ENCODE measurements around the gene CIDEC. TPM values are rescaled to one million over a fixed set of nuclear protein-coding genes. Genes with fewer than 3 reads are reported as not detected.
"Not testable (repeated sequence)": the region's sequence is repeated elsewhere in the genome, so short reads cannot be mapped to it uniquely, and the experiment has no call there.

The CIDEC gene
- total RNA-seq, 2 experiments from 2014 or later = not detected

GRCh38 chr3:9875448-9875847 lies 4.6 kb downstream of the CIDEC start:
- H3K27ac Mint-ChIP-seq = no peak overlapping the region
- Histone ChIP-seq H3K36me3 (ENCODE audit: insufficient read depth, low read length) (no peaks in the 10 kb centered on the region), H3K4me3 (ENCODE audit: low read length) (no peak overlapping the region), H3K9me3 (ENCODE audit: control insufficient read depth in 1 of 2, insufficient read depth in 1 of 2, low read length in 2 of 2) (no peaks in the 10 kb centered on the region), H3K4me1 (ENCODE audit: insufficient read depth, low read length) (no peaks in the 10 kb centered on the region), H3K27ac (ENCODE audit: low read depth in 1 of 2, low read length in 2 of 2) (no peak overlapping the region), H3K27me3 (ENCODE audit: control insufficient read depth in 1 of 2, insufficient read depth in 2 of 2, low read length in 2 of 2) (no peaks in the 10 kb centered on the region)
- ChIA-PET POLR2A (no interaction called here), CTCF (no interaction called here)
- intact Hi-C loops (cut with DNase I, micrococcal nuclease) = no loop called here
- no peaks in the 10 kb centered on the region for H3K27me3 Mint-ChIP-seq
- no peak for DNase-seq
- no peaks in the 10 kb centered on the region for H3K9me3 Mint-ChIP-seq
- H3K4me3 Mint-ChIP-seq = no peak overlapping the region
- no peaks in the 10 kb centered on the region for H3K4me1 Mint-ChIP-seq (ENCODE audit: low read depth)
- no peak for TF ChIP-seq CTCF (IDR thresholded peaks at IDR 0.05)
- H3K36me3 Mint-ChIP-seq (ENCODE audit: low read depth) = no peaks in the 10 kb centered on the region
- ATAC-seq (ENCODE audit: poor library complexity) = no peak

- H3K36me3 Mint-ChIP-seq (ENCODE audit: low read depth); H3K27ac ChIP-seq (ENCODE audit: low read depth in 1 of 2, low read length in 2 of 2); H3K27me3 Mint-ChIP-seq; H3K4me3 Mint-ChIP-seq; H3K27ac Mint-ChIP-seq; ATAC-seq (ENCODE audit: poor library complexity); H3K27me3 ChIP-seq (ENCODE audit: control insufficient read depth in 1 of 2, insufficient read depth in 2 of 2, low read length in 2 of 2); H3K4me1 Mint-ChIP-seq (ENCODE audit: low read depth); H3K9me3 Mint-ChIP-seq; POLR2A ChIA-PET; H3K9me3 ChIP-seq (ENCODE audit: control insufficient read depth in 1 of 2, insufficient read depth in 1 of 2, low read length in 2 of 2); intact Hi-C loops (cut with DNase I, micrococcal nuclease); H3K4me3 ChIP-seq (ENCODE audit: low read length); H3K4me1 ChIP-seq (ENCODE audit: insufficient read depth, low read length); CTCF ChIA-PET; H3K36me3 ChIP-seq (ENCODE audit: insufficient read depth, low read length); DNase-seq: not testable (repeated sequence)
Measured at GRCh38 chr3:9872067-9872466, 8.0 kb downstream of the CIDEC start.

- ChIA-PET POLR2A (no interaction called here), CTCF (no interaction called here)
- H3K27ac Mint-ChIP-seq = no peak overlapping the region
- H3K4me3 ChIP-seq (ENCODE audit: low read length) = no peak overlapping the region
- H3K4me3 Mint-ChIP-seq = no peak overlapping the region
- no peaks in the 10 kb centered on the region for H3K4me1 ChIP-seq (ENCODE audit: insufficient read depth, low read length)
- H3K9me3 Mint-ChIP-seq = no peaks in the 10 kb centered on the region
- H3K27me3 ChIP-seq (ENCODE audit: control insufficient read depth in 1 of 2, insufficient read depth in 2 of 2, low read length in 2 of 2) = no peaks in the 10 kb centered on the region
- no peaks in the 10 kb centered on the region for H3K36me3 ChIP-seq (ENCODE audit: insufficient read depth, low read length)
- intact Hi-C loops (cut with DNase I, micrococcal nuclease) = no loop called here
- ATAC-seq (ENCODE audit: poor library complexity) = no peak
- no peaks in the 10 kb centered on the region for H3K36me3 Mint-ChIP-seq (ENCODE audit: low read depth)
- no peak for DNase-seq
- no peaks in the 10 kb centered on the region for H3K9me3 ChIP-seq (ENCODE audit: control insufficient read depth in 1 of 2, insufficient read depth in 1 of 2, low read length in 2 of 2)
- H3K27ac ChIP-seq (ENCODE audit: low read depth in 1 of 2, low read length in 2 of 2) = no peak overlapping the region
- TF ChIP-seq CTCF (IDR thresholded peaks at IDR 0.05) = no peak
- no peaks in the 10 kb centered on the region for H3K27me3 Mint-ChIP-seq
- no peaks in the 10 kb centered on the region for H3K4me1 Mint-ChIP-seq (ENCODE audit: low read depth)
Measured at GRCh38 chr3:9870978-9871377, 9.1 kb downstream of the CIDEC start.

GRCh38 chr3:9869955-9870354 lies 10.1 kb downstream of the CIDEC start:
- Histone ChIP-seq H3K4me1 (ENCODE audit: insufficient read depth, low read length) (no peaks in the 10 kb centered on the region), H3K9me3 (ENCODE audit: control insufficient read depth in 1 of 2, insufficient read depth in 1 of 2, low read length in 2 of 2) (no peaks in the 10 kb centered on the region), H3K27me3 (ENCODE audit: control insufficient read depth in 1 of 2, insufficient read depth in 2 of 2, low read length in 2 of 2) (no peaks in the 10 kb centered on the region), H3K27ac (ENCODE audit: low read depth in 1 of 2, low read length in 2 of 2) (no peak overlapping the region), H3K4me3 (ENCODE audit: low read length) (no peak overlapping the region), H3K36me3 (ENCODE audit: insufficient read depth, low read length) (no peaks in the 10 kb centered on the region)
- no peak for TF ChIP-seq CTCF (IDR thresholded peaks at IDR 0.05)
- intact Hi-C loops (cut with DNase I, micrococcal nuclease) = no loop called here
- H3K4me3 Mint-ChIP-seq = no peak overlapping the region
- no peaks in the 10 kb centered on the region for H3K4me1 Mint-ChIP-seq (ENCODE audit: low read depth)
- DNase-seq (no peak), ATAC-seq (ENCODE audit: poor library complexity) (no peak)
- H3K27me3 Mint-ChIP-seq = no peaks in the 10 kb centered on the region
- ChIA-PET POLR2A (no interaction called here), CTCF (no interaction called here)
- no peaks in the 10 kb centered on the region for H3K9me3 Mint-ChIP-seq
- no peaks in the 10 kb centered on the region for H3K36me3 Mint-ChIP-seq (ENCODE audit: low read depth)
- no peak overlapping the region for H3K27ac Mint-ChIP-seq

All from CD4-positive, alpha-beta T cell (primary cell).